ELR (cell line): ENCODE measurements around the gene KXD1.
"Not testable (repeated sequence)": the region's sequence is repeated elsewhere in the genome, so short reads cannot be mapped to it uniquely, and the experiment has no call there.

Experiments used
- DNase-seq: peaks from one replicate; pipeline ENCODE4 v3.0.0-alpha.2; 2015; ENCODE audit warnings: low read depth

Gene KXD1

DNA sequence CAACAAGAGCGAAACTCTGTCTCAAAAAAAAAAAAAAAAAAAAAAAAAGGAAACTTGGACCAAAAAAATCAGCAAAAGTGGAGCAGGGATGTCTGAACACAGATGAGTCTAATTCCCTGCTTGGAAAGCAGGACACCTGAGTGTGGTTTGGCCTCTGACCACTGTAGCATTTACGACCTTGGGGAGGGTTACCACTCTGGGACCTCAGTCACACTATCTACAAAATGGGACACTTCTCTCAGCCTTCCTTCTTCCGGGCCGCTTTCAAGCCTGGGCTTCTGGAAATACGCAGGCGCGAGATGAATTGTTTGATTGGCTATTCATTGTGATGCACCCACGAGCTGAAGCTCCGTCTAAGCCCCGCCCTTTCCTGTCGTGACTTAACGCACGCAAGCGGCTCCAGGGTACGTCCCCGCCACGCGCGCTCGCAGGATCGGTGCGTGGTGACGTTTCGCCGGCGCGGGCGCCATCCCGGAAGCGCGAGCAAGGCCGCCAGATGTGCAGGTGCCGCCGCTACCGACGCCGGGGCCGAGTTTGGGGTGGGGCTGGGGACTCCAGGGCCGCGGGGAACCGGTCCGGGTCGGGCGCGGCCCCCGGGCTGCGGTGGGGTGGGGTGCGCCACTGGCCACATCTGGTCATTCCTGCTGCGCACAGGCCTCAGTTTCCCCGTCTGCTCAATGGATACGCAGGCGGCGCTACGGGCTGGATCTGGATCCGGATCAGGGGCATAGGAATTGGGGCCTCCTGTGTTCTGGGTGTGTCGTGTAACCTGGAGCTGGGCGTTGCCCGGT, at the start of gene KXD1:
Gene KXD1, plus strand, starts transcription at position 460 of the 791 bp plus-strand sequence. CDS start 4,187 bp downstream, outside the sequence.
- peak; percentile 99 for DNase-seq

GRCh38 chr19:18508585-18508984, 49.1 kb upstream of the KXD1 start:
- no peak for DNase-seq

DNA sequence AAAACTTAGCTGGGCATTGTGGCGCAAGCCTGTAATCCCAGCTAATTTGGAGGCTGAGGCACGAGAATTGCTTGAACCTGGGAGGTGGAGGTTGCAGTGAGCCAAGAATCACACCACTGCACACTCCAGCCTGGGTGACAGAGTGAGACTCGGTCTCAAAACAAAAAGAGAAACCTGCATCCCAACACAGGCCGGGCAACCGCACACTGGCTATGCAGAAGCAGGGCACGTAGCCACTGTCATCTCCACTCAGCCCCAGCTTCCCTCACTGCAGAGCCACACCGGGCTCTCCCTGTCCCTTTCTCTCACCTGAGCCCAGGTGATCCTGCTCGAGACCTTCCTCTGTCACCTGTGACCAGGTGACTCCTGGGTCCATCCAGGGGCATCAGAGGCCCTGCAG, 47.5 kb upstream of the KXD1 start:
- no peak for DNase-seq

DNA sequence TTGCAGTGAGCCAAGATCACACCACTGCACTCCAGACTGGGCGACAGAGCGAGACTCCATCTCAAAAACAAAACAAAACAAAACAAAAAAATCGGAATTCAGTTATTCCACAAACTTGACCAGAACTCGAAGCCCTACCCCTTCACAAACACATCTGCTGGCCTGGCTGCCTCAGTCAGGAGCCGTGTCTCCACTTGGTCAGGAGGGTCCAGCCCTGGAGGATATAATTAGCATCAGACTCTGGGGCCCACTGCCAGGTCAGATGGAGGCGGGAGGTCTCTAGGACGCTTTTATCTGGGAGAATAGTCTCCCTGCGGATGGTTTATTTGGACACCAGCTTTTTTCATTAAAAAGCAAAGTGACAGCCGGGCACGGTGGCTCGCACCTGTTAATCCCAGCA, 43.8 kb upstream of the KXD1 start:
- DNase-seq = no peak

GRCh38 chr19:18514800-18515682, 42.6 kb upstream of the KXD1 start:
- DNase-seq = peak; percentile 62

- DNase-seq = no peak
These were observed 41.7 kb upstream of the KXD1 start for GRCh38 chr19:18515959-18516358.

DNA sequence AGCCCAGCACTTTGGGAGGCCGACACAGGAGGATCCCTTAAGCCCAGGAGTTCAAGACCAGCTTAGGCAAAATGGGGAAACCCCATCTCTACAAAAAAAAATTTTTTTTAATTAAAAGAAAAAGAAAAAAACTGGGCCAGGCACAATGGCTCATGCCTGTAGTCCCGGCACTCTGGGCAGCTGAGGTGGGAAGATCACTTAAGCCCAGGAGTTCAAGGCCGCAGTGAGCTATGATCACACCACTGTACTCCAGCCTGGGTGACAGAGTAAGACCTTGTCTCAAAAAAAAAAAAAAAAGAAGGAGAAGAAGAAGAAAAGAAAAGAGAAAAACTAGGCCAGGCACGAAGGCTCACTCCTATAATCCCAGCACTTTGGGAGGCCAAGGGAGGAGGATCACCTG, 40.1 kb upstream of the KXD1 start:
- DNase-seq = no peak

- DNase-seq = no peak
These were observed 39.0 kb upstream of the KXD1 start for GRCh38 chr19:18518639-18519038.

DNA sequence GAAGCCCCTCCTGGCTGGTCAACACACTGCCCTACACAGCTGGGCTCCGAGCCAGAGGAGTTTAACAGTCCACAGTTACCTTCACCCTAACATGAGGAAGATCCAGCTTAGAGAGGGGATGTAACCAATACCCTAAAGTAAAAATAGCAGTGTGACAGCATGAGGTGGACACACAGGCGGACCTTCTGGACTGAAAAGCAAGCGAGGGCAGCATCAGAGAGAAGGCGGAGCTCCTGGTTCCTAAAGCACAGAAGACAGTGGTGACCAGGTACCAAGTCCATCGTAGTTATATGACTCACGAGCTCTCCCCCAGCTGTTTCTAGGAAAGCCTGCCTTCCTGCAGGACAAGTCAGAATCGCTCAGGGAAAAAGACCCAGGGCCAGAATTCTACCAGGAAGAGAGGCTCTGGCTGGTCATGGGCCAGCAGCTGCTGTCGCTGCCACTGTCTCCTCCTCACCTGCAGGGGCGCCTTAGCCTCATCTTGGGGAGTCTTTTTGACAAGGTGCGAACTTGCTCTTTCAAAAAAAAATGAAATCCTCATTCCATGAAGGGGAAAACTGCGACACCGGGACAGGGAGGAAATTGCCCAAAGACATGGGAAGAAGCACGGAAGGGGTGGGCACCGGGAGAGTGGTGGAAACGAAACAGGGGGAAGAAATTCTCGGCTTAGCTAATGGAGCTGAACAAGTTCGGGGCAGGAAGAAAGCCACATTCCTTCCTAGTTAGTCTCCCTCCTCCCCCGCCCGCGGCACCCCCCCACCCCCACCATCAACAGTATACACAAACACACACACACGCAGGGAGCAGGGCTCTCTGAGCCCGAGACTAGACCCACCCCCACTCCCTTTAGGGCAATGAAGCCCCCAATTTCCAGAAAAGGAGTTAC, 37.5 kb upstream of the KXD1 start:
- DNase-seq = peak; percentile 88

- peak; percentile 55 for DNase-seq
These were observed 36.6 kb upstream of the KXD1 start for GRCh38 chr19:18520848-18521691.

DNA sequence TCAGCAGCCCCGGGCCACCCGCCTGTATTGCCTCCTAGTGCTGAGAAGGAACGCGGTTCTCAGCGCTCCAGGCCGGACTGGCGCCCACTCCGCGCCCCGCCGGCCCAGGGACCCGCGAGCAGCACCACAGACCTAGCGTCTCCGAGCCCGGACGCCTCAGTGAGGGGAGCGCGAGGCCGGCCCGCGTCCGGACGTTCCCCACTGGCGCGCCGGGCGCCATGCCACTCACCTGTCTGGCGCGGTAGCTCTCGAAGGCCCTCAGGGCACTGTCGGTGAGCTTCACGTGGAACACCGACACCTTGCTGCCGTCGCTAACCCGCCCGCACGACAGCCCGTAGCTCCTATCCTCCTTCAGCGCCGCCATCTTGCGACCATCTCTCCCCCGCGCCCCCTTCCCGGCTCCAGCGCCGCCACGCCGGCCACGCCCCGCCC, 36.0 kb upstream of the KXD1 start, which contains the start of gene ELL:
Gene ELL, minus strand, starts transcription at position 379 of the 432 bp plus-strand sequence. Its CDS starts 15 bp downstream, at position 364.
- no peak for DNase-seq

- DNase-seq = peak; percentile 100
These were observed 35.4 kb upstream of the KXD1 start for GRCh38 chr19:18522124-18522861.

DNA sequence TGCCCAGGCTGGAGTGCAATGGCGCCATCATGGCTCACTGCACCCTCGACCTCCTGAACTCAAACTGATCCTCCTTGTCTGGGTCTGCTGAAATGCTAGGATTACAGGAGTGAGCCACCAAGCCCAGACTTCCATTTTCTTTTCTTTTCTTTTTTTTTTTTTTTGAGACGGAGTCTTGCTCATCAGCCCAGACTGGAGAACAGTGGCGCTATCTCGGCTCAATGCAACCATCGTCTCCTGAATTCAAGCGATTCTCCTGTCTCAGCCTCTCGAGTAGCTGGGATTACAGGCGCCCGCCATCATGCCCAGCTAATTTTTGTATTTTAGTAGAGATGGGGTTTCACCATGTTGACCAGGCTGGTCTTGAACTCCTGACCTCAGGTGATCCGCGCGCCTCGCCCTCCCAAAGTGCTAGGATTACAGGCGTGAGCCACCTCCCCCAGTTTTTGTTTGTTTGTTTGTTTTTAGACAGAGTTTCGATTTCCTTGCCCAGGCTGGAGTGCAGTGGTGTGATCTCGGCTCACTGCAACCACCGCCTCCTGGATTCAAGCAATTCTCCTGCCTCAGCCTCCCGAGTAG, 34.7 kb upstream of the KXD1 start:
- DNase-seq = not testable (repeated sequence)

DNA sequence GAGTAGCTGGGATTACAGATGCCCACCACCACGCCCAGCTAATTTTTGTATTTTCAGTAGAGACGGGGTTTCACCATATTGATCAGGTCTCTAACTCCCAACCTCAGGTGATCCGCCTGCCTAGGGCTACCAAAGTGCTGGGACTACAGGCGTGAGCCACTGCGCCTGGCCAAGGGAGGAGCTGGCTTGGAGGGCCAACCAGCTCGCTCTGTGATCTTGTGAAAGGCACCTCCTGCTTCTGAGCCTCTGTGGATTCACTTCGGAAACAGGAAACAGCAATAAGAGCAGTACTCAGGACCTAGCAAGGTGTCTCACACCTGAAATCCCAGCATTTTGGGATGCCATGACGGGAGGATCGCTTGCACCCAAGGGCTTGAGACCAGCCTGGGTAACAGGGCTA, 33.8 kb upstream of the KXD1 start:
- DNase-seq = no peak

DNA sequence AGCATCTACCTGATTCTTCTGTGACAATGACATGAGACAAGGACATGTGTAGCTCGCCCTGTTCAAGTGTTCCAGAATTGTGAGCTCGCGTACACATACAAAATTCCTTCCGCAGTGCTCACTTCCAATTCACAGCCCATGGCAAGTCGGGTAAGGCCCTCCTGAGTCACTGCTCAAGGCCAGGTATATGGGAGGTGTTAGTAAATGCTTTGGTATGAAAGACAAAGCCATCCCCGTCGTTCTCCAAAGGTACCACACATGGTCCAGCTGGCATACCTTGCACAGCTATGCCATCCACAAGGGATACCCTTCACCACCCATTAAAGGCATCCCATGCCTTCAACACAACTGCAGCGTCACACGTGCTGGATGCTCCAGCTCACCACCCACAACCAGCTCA, 31.4 kb upstream of the KXD1 start:
- peak; percentile 31 for DNase-seq

- DNase-seq = peak; percentile 44
These were observed 27.9 kb upstream of the KXD1 start for GRCh38 chr19:18529782-18530181.

DNA sequence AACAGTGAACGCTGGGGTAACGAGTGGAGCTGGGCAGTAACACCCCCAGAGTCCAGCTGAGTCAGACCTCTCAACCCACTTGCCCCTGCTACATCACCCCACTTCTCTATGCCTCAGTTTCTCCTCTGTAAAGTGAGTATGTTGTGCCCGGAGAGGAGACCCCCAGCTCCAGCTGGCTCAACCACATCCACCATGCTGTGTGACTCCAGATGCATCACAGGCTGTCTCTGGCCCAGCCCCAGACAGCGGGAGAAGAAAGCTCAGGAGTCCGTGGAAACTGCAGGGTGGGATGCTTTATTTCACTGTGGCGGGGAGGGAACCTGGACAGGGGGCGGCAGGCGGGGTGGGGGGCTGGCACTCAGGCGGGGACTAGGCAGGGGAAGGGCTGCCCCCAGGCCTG, 26.2 kb upstream of the KXD1 start:
- DNase-seq = no peak

DNA sequence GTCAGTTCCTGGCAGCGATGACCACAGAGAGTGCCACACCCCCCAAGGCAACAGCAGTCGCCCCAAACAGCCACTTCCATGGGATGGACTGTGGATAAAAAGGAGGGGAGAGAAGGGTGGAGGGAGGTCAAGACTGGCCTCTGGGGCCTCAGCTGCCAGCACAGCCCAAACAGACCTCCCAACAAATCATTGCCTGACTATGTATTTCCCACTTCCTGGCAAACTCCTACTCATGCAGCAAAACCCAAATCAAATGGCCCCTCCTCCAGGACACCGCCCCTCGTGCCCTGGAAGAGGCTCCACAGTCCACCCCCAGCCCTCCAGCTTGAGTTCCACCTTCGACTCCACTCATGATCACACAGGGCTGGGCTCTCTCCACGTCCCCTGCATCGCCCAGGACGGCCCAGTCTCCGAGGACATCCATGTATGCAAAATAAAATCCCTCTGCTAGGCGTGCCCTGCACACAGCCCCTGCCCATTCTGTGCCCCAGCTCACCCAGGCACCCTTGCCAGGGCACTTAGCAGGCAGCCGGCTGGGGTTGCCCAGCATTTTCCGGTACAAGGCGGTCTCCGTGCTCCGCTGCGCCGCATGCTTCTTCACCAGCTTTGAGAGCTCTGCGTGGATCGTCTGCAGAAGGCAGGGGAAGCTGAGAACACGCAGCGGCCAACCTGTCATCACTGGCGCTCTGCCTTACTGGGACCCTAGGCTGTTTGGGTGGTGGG, 25.3 kb upstream of the KXD1 start:
- DNase-seq = no peak

DNA sequence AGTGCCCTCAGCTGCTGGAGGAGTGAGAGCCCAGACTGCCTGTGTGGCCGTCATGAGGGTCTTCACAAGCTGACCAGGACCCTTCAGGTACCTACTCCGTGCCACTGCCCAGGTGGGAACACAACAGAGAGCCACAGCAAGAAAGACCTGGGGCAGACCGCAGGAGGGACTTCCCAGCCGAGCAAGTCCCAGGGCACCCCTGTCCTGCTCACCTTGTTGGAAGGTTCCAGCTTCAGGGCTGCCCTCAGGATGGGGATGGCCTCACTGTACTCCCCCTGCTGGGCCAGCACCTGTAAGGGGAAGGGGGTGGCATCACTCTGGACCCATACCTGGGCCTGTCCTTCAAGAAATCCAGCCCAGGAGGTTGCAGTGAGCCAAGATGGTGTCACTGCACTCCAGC, 24.6 kb upstream of the KXD1 start:
- no peak for DNase-seq
